IMR-90 (cell line): Measurements from ENCODE around the gene ACTA2.

Experiments
- CEBPB ChIP-seq: IDR thresholded peaks from 2 replicates; pipeline ENCODE4 v1.6.1; 2012; ENCODE audit warnings: low read depth, low read length, improper control_type of control experiment
- CTCF ChIP-seq: conservative IDR thresholded peaks from 2 replicates; pipeline ENCODE4 v1.5.1; 2012; ENCODE audit warnings: mild to moderate bottlenecking, low read depth, low read length, improper control_type of control experiment
- POLR2A ChIP-seq: IDR thresholded peaks from 2 replicates; pipeline ENCODE4 v1.6.1; 2012; ENCODE audit warnings: mild to moderate bottlenecking, low read depth, low read length

- TF ChIP-seq CTCF, result no peak
- no peak for TF ChIP-seq POLR2A
- no peak for TF ChIP-seq CEBPB
Observed at GRCh38 chr10:88946200-88946599, 6.4 kb downstream of the ACTA2 start.
